BE2C (cell line): ENCODE measurements around the gene WSCD1.

ENCODE experiments used
- DNase-seq: peaks from one replicate; pipeline ENCODE4 v3.0.0-alpha.2; 2020
- H3K27me3 ChIP-seq: fragments of 250-450 bp; sonication (Bioruptor Pico); 2 replicates; pipeline ENCODE4 v1.5.1; 2020; ENCODE audit warnings: mild to moderate bottlenecking
- H3K36me3 ChIP-seq: fragments of 250-450 bp; sonication (Bioruptor Pico); 2 replicates; pipeline ENCODE4 v1.5.1; 2020; ENCODE audit warnings: mild to moderate bottlenecking
- H3K4me1 ChIP-seq: fragments of 250-450 bp; sonication (Bioruptor Pico); 2 replicates; pipeline ENCODE4 v1.5.1; 2020
- H3K4me3 ChIP-seq: 2 replicates; pipeline ENCODE4 v1.5.1; 2011; ENCODE audit warnings: low read depth, low read length
- H3K9me3 ChIP-seq: fragments of 250-450 bp; sonication (Bioruptor Pico); 2 replicates; pipeline ENCODE4 v1.5.1; 2020
- TF ChIP-seq, protein P1 (sequence below): IDR thresholded peaks from 2 replicates; pipeline ENCODE4 v1.5.1; 2012; ENCODE audit warnings: mild to moderate bottlenecking, low read depth, low read length

WSCD1 gene

GRCh38 chr17:6096201-6097004 is 26.2 kb downstream of the WSCD1 start:
- Histone ChIP-seq H3K4me3 (no peak overlapping the region), H3K36me3 (no peaks in the 10 kb centered on the region), H3K27me3 (no peaks in the 10 kb centered on the region), H3K9me3 (no peaks in the 10 kb centered on the region), H3K4me1 (no peaks in the 10 kb centered on the region)
- no peak for DNase-seq
- TF ChIP-seq, protein P1, sequence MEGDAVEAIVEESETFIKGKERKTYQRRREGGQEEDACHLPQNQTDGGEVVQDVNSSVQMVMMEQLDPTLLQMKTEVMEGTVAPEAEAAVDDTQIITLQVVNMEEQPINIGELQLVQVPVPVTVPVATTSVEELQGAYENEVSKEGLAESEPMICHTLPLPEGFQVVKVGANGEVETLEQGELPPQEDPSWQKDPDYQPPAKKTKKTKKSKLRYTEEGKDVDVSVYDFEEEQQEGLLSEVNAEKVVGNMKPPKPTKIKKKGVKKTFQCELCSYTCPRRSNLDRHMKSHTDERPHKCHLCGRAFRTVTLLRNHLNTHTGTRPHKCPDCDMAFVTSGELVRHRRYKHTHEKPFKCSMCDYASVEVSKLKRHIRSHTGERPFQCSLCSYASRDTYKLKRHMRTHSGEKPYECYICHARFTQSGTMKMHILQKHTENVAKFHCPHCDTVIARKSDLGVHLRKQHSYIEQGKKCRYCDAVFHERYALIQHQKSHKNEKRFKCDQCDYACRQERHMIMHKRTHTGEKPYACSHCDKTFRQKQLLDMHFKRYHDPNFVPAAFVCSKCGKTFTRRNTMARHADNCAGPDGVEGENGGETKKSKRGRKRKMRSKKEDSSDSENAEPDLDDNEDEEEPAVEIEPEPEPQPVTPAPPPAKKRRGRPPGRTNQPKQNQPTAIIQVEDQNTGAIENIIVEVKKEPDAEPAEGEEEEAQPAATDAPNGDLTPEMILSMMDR, result no peak

GRCh38 chr17:6097005-6097279 is 26.8 kb downstream of the WSCD1 start:
- Histone ChIP-seq H3K4me3 (no peak overlapping the region), H3K9me3 (no peaks in the 10 kb centered on the region), H3K27me3 (no peaks in the 10 kb centered on the region), H3K4me1 (no peaks in the 10 kb centered on the region), H3K36me3 (no peaks in the 10 kb centered on the region)
- no peak for DNase-seq
- TF ChIP-seq, protein P1, result no peak

- Histone ChIP-seq H3K27me3 (no peaks in the 10 kb centered on the region), H3K4me1 (no peaks in the 10 kb centered on the region), H3K4me3 (no peak overlapping the region), H3K36me3 (no peaks in the 10 kb centered on the region), H3K9me3 (no peaks in the 10 kb centered on the region)
- TF ChIP-seq, protein P1, result no peak
- no peak for DNase-seq
These were observed 28.1 kb downstream of the WSCD1 start for GRCh38 chr17:6098050-6098822.

DNA sequence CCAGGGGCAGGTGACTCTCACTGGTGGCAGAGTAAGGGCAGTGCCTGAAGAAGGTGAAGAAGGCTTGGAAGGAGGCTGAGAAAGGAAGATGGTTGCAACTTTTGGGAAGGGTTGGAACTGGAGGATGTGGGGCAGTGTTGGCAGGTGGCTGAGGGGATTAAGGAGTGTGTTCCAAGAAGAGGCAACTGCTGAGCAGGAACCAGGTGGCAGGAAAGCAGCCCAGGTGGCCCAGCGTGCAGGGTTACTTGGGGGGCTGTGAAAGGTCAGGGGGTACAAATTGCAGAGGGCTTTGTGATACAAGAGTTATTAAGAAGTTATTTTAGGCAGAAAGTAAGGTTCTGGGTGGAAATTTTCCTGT is 28.6 kb downstream of the WSCD1 start:
- no peaks in the 10 kb centered on the region for H3K27me3 ChIP-seq
- no peak for DNase-seq

DNA sequence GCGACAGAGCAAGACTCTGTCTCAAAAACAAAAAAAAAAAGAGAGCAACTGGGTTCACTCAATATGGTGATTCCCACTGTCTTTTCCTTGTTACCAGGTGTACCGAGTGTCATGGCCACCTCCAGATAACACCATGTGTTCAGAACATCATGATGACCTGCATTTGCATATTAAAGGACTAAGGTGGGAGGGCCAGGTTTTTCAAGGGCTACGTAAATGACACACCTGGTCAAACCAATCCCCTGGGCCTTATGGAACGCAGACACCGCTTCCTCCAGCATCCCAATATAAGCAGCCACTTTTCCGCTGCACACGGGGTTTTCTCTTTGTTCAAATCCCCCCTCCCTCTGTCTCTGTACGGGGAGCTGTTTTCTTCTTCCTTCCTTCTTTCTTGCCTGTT is 29.3 kb downstream of the WSCD1 start:
- TF ChIP-seq, protein P1, result no peak
- Histone ChIP-seq H3K27me3 (no peaks in the 10 kb centered on the region), H3K4me3 (no peak overlapping the region), H3K4me1 (no peaks in the 10 kb centered on the region), H3K36me3 (no peaks in the 10 kb centered on the region), H3K9me3 (no peaks in the 10 kb centered on the region)
- DNase-seq, result no peak

More for the DNA sequence above, 28.6 kb downstream of the WSCD1 start:
- Histone ChIP-seq H3K4me1 (no peaks in the 10 kb centered on the region), H3K9me3 (no peaks in the 10 kb centered on the region), H3K4me3 (no peak overlapping the region), H3K36me3 (no peaks in the 10 kb centered on the region)
- TF ChIP-seq, protein P1, result no peak

DNA sequence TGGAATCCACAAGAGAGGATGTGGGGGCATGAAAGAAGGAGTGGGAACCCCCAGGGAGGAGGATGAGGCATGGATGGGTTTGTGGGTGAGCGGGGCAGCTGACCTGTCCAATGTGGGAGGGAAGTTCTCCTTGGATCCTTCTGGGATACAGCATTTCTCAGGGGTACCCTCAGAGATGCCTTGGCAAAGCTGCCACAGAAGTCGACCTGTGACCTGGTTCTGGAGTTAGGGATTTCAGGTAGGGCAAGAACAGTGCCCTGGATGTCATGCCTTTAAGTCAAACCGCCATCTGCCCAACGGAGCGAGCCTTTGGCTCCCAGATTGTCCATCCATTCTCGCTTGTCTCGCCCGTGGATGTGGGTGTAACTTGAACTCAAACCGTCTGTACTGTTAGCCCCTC is 30.0 kb downstream of the WSCD1 start:
- H3K4me1 ChIP-seq, result no peaks in the 10 kb centered on the region
- DNase-seq, result no peak
- no peaks in the 10 kb centered on the region for H3K27me3 ChIP-seq
- no peaks in the 10 kb centered on the region for H3K36me3 ChIP-seq
- no peak overlapping the region for H3K4me3 ChIP-seq
- no peaks in the 10 kb centered on the region for H3K9me3 ChIP-seq
- TF ChIP-seq, protein P1, result no peak
